GM18511 (cell line): Measurements from ENCODE around the gene FBXO41.

Source experiments
- ATAC-seq: cut with Tn5 transposase; IDR thresholded peaks from one replicate; pipeline ENCODE4 v1.9.1; 2021; ENCODE audit warnings: mild to moderate bottlenecking, moderate library complexity; ENCODE audit not compliant: unreplicated experiment

Gene FBXO41

GRCh38 chr2:73289304-73289703, 5.0 kb upstream of the FBXO41 start:
- no peak for ATAC-seq

GRCh38 chr2:73286134-73286655, 1.9 kb upstream of the FBXO41 start:
- no peak for ATAC-seq

- ATAC-seq = peak; percentile 67
Observed at GRCh38 chr2:73285159-73285739, 971 bp upstream of the FBXO41 start.

GRCh38 chr2:73283545-73284295, 558 bp downstream of the FBXO41 start:
- ATAC-seq = peak; percentile 23

GRCh38 chr2:73282924-73283544, 1.2 kb downstream of the FBXO41 start:
- ATAC-seq = no peak

- no peak for ATAC-seq
Observed at GRCh38 chr2:73281244-73281643, 3.0 kb downstream of the FBXO41 start.

GRCh38 chr2:73279852-73280251, 4.4 kb downstream of the FBXO41 start:
- no peak for ATAC-seq

- no peak for ATAC-seq
Observed at GRCh38 chr2:73272270-73272669, 12.0 kb downstream of the FBXO41 start.

GRCh38 chr2:73269686-73270465, 14.4 kb downstream of the FBXO41 start:
- ATAC-seq = no peak

GRCh38 chr2:73268830-73269685, 15.2 kb downstream of the FBXO41 start:
- no peak for ATAC-seq

GRCh38 chr2:73268366-73268829, 15.9 kb downstream of the FBXO41 start:
- no peak for ATAC-seq

- no peak for ATAC-seq
Observed at GRCh38 chr2:73267008-73267407, 17.3 kb downstream of the FBXO41 start.

- ATAC-seq = no peak
Observed at GRCh38 chr2:73266061-73266901, 18.0 kb downstream of the FBXO41 start.

- no peak for ATAC-seq
Observed at GRCh38 chr2:73265298-73266060, 18.8 kb downstream of the FBXO41 start.

GRCh38 chr2:73264783-73265182, 19.5 kb downstream of the FBXO41 start:
- no peak for ATAC-seq

- no peak for ATAC-seq
Observed at GRCh38 chr2:73264332-73264606, 20.0 kb downstream of the FBXO41 start.

GRCh38 chr2:73263540-73264331, 20.5 kb downstream of the FBXO41 start:
- no peak for ATAC-seq
